ENCODE data around the gene EPHB2. TPM values are rescaled to one million over a fixed set of nuclear protein-coding genes. Genes with fewer than 3 reads are reported as not detected.
A peak's percentile ranks its signal among the peaks of the same experiment; 100 is the strongest.

EPHB2 gene
- total RNA-seq, 1 experiment from 2014 or later, result 39.3 TPM

- no peak for DNase-seq (ENCODE audit: low spot score)
Measured at GRCh38 chr1:22778862-22779520, 68.4 kb downstream of the EPHB2 start.

GRCh38 chr1:22780696-22781095 is 70.1 kb downstream of the EPHB2 start:
- DNase-seq (ENCODE audit: low spot score), result peak; percentile 40

DNA sequence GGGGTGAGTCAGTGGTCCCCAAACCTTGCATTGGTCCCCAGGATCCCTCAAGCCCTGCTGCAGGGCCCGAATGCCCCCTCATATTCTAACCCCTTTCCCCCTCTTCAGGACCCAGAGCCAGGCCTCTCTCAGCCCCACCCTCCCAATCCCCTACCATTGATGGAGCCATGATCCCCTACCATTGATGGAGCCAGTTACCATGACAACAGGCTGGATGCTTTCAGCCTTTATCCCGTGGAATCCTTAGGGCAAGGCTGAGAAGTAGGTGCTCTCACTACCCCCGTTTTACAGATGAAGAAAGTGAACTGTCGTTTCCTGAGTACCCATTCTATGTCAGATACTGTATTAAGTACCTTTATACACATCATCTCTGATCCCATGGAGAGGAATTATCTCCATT is 70.8 kb downstream of the EPHB2 start:
- DNase-seq (ENCODE audit: low spot score), result no peak

- no peak for DNase-seq (ENCODE audit: low spot score)
Measured at GRCh38 chr1:22782406-22782805, 71.8 kb downstream of the EPHB2 start.

DNA sequence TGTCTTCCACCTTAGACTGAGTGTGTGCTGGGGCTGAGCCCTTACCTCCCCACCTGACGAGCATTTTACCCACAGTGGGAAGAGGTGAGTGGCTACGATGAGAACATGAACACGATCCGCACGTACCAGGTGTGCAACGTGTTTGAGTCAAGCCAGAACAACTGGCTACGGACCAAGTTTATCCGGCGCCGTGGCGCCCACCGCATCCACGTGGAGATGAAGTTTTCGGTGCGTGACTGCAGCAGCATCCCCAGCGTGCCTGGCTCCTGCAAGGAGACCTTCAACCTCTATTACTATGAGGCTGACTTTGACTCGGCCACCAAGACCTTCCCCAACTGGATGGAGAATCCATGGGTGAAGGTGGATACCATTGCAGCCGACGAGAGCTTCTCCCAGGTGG is 73.7 kb downstream of the EPHB2 start:
- DNase-seq (ENCODE audit: low spot score), result no peak

DNA sequence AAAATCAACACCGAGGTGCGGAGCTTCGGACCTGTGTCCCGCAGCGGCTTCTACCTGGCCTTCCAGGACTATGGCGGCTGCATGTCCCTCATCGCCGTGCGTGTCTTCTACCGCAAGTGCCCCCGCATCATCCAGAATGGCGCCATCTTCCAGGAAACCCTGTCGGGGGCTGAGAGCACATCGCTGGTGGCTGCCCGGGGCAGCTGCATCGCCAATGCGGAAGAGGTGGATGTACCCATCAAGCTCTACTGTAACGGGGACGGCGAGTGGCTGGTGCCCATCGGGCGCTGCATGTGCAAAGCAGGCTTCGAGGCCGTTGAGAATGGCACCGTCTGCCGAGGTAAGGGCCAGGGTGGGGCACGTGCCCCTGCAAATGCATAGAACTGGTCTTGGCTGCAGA is 74.1 kb downstream of the EPHB2 start:
- DNase-seq (ENCODE audit: low spot score), result no peak

DNA sequence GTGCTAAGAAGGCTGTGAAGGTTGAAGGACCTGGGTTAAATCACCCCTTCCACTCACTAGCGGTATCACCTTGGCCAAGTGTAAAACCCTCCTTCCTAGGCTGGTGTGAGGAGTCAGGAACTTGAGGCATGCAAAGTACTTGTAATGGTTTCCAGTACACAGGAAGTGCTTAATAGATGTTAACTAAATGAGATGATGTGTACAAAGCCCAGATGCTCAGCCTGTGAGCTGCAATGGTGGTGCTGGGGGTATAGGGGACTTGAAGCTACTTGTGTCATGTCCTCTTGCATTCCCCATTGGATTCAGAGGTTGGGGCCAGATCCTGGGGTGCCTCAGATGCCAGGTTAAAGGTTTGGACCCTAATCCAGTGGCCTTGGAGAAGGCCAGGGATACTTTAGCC is 75.5 kb downstream of the EPHB2 start:
- DNase-seq (ENCODE audit: low spot score), result no peak

DNA sequence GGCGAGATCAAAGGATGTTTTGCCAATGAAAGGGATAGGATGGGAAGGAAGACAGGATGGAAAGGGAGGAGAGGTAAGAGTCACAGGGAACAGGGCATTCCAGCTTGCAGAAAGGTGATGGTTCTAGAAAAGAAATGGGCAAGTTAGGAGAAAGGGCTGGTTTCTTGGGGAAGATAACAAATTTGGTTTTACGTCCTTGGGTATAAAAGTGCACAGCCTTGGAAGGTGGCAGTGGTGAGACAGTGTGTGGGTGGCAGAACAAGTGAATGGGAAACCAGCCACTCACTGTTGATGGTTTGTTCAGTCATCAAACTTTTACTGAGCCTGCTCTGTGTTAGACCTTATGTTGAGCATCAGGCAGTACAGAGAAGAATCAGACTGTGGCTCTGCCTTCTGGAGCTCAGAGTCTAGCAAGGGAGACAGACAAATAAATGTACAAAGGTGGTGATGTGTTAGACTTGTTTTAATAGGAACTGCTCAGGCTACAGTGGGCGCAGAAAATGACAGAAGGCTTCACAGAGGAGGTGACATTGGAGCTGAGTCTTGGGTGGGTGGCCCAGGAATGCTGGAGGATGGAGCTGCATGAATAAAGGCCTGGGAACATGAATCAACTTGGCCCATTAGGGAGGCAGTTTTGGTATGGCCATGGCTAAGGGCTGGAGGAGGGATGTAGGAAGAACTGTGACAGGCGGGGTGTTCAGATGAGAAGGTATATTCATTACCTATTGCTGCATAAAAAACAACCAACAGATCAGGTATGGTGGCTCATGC is 76.3 kb downstream of the EPHB2 start:
- DNase-seq (ENCODE audit: low spot score), result no peak

DNA sequence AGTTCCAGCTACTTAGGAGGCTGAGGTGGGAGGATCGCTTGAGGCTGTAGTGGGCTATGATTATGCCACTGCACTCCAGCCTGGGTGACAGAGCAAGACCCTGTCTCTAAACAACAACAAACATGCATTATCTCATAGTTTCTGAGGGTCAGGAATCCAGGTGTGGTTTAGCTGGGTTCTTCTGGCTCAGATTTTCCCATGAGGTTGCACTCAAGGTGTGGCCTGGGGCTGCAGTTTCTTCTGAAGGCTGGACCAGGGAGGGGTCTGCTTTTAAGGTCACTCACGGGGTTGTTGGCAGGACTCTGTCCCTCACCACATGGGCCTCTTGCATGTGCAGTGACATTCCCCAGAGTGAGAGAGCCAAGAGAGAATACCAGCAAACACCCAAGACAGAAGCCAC is 77.0 kb downstream of the EPHB2 start:
- DNase-seq (ENCODE audit: low spot score), result no peak

DNA sequence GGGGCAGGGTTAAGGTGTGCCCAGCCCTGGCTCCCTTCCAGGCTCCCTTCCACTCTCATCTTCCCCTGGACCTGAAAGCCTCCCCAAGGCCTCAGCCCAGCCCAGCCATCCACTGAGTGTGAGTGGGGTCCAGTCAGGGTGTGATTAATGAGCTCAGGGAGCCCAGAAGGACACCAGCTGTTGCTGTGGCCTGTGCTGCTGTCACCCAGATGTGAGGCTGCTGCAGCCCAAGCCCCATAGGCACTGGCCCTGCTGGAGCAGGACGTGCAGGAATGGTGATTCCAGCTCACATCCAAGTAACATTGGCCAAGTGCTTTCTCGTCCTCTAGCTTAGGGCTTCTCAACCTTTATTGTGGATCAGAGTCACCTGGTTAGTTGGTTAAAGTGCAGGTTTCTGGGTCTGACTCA is 77.6 kb downstream of the EPHB2 start:
- DNase-seq (ENCODE audit: low spot score), result no peak

GRCh38 chr1:22789356-22789994 is 78.8 kb downstream of the EPHB2 start:
- no peak for DNase-seq (ENCODE audit: low spot score)

DNA sequence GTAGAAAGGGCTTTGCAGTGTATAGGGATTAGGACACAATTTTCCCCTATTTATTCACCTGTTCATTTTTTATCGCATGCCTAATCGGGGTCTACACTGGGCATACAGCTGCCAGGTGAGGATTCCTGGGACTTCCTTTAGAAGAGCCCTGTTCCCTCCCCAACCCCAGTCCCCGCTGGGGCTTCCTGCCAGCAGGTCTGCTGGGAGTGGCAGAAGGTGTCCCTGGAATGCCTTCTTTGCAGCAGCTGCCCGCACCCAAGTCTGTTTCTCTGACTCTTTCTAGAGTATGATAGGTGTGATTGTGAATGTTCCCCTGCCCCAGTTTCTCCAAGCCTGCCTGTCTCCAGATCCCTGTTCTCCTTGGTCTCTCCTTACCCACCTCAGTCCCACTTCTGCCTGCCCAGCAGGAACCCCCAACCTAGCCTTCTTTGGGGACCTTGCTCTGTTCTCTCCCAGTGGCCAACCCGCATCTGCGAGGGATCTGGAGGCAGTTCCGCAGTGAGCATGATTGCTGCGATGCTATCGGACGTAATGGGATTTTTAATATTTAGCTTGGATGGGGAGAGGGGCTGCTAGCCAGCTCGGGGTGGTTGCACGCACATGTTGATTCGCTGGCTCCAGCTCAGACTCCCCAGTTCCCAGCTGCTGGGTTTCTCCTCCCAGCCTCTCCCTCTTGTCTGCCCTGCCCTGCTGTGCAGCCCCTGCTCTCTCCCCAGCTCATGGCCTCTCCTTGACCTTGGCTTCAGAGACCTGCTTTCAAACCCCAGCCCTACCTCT is 79.8 kb downstream of the EPHB2 start:
- no peak for DNase-seq (ENCODE audit: low spot score)

DNA sequence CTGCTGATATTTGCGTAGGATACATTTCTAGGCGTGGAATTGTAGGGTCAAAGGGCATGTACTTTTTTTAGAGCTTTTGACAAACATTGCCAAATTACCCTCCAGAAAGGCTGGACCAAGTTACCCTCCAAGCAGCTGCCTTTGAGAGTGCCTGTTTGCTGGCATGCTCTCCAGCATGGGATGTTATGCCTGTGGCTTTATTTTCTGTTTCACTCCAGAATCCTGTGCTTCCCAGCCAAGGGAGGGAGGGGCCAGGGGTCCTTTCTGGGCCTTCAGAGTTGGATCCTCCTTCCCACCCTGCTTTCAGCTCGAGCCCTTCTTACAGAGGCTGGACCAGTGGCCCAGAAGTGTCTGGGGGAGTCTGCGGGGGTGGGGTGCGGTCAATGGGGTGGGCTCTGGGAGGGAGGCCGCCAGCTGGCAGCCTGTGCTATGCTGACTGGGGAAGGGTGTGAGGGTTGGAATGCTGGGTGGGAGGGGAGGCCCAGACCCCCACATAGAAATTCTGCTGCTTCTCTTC is 81.2 kb downstream of the EPHB2 start:
- no peak for DNase-seq (ENCODE audit: low spot score)

DNA sequence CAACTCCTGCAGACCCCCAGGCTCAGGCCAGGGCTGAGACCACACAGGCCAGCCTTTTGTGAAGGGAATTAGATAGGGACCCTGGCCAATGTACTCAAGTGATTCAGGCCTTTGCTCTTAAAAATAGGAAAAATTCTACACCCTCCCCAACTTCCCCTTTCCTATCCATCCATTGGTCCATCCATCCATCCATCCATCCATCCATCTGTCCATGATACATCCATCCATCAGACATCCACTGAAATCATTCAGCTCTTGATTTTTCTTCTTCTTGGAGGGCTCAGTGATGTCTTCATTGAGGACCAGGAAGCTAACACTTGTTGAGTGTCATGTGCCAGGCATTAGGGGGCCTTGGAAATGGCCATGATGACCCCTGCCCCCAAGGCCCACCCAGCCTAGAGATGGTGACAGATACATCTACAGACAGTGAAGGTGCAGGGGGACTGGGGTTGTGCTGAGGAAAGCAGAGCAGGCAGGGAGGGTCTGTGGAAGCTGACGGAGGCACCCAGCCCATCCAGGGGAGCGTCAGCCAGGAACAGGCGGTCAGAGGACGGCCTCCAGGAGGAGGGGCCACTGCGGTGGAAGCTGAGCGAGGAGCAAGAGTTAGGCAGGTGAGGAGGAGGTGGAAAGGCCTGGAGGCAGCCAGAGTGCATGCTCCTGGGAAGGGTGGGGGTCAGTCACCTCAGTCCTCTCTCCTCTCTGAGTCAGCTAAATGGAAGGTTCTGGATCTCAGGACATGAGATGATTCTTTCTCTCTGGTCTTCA is 81.9 kb downstream of the EPHB2 start:
- DNase-seq (ENCODE audit: low spot score), result no peak

- no peak for DNase-seq (ENCODE audit: low spot score)
Measured at GRCh38 chr1:22793647-22794046, 83.0 kb downstream of the EPHB2 start.

- DNase-seq (ENCODE audit: low spot score), result no peak
Measured at GRCh38 chr1:22794647-22795365, 84.2 kb downstream of the EPHB2 start.

DNA sequence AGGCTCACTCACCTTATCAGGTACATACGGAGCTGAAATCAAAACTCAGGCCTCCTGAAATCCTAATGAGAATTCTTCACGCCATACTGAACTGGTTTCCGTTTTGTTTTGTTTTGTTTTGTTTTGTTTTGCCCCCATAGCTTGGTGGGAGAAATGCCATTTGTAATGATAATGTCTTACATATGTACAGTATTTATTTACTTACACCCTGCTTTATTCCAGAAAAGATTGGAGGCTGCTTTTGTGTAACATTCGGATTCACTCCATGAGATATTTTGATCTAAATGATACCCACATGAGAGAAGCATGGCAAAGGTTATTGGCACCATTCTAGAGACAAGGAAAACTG is 84.7 kb downstream of the EPHB2 start:
- no peak for DNase-seq (ENCODE audit: low spot score)

DNA sequence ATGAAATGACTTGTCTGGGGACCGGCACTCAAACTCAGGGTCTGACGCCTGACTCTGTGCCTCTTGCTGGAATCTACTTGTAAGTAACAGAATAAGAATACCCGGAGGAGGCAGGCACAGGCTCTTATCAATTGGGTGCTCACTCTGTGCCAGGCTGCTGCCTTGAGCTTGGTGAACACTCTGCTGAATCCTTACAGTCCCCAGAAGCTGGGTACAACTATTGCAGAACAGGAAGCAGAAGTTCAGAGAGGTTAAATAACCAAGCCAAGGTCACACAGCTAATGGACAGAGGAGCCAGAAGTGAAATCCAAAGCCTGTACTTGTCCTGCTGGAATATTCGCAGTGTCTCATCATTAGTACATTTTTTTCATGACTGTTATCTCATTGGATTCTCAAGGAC is 86.0 kb downstream of the EPHB2 start:
- no peak for DNase-seq (ENCODE audit: low spot score)

GRCh38 chr1:22798083-22798482 is 87.4 kb downstream of the EPHB2 start:
- DNase-seq (ENCODE audit: low spot score), result no peak

- DNase-seq (ENCODE audit: low spot score), result no peak
Measured at GRCh38 chr1:22799971-22800370, 89.3 kb downstream of the EPHB2 start.

- no peak for DNase-seq (ENCODE audit: low spot score)
Measured at GRCh38 chr1:22800629-22801028, 90.0 kb downstream of the EPHB2 start.

Measured in A172 (cell line).